ENCODE results near the gene BRD9. TPM values are rescaled to one million over a fixed set of nuclear protein-coding genes. Genes with fewer than 3 reads are reported as not detected.

BRD9 gene
- total and polyA plus RNA-seq, 2 experiments from 2014 or later: 17.8 to 20.3 TPM

DNA sequence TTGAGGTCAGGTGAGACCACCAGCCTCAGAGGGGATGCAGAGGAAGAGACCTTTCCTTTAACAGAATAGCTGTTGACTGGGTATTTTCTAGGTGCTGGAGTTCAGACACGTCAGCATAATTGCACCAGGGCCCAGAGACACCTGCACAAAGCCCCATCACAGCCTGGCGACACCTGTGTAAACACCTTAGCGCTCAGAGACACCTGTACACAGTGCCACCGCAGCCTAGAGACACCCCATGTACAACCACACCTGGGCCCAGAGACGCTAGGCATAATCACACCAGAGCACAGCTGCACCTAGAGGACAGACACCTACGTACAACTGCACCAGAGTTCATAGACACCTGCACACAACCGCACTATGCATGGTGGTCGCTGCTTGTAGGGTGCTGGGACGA lies 1.1 kb upstream of the BRD9 start:
- 85% methylated on average over 9 of the region's 9 CpGs for WGBS (ENCODE audit: low lambda C conversion rate, missing lambda C conversion rate)
- no peak for DNase-seq (ENCODE audit: low spot score)
- Histone ChIP-seq H4K20me1 (ENCODE audit: insufficient read depth, poor library complexity, severe bottlenecking) (no peaks in the 10 kb centered on the region), H3K4me3 (no peak overlapping the region), H3K4me2 (peak overlapping the region; percentile 98), H3K79me2 (peaks cover 37% of the 10 kb centered on the region), H3K27ac (no peak overlapping the region), H2AFZ (no peak overlapping the region), H3K9me2 (replicated peaks; ENCODE audit: insufficient read depth) (no peaks in the 10 kb centered on the region), H3K9me3 (ENCODE audit: low read depth) (no peaks in the 10 kb centered on the region), H3K27me3 (no peaks in the 10 kb centered on the region), H3K4me1 (ENCODE audit: insufficient read depth) (peaks cover 10% of the 10 kb centered on the region), H3K36me3 (replicated peaks; ENCODE audit: insufficient read depth, low read depth) (no peaks in the 10 kb centered on the region)
- no peak for TF ChIP-seq EZH2phosphoT487 (IDR thresholded peaks at IDR 0.05; ENCODE audit: low read depth, severe bottlenecking, unreplicated experiment)
- TF ChIP-seq, protein P1, sequence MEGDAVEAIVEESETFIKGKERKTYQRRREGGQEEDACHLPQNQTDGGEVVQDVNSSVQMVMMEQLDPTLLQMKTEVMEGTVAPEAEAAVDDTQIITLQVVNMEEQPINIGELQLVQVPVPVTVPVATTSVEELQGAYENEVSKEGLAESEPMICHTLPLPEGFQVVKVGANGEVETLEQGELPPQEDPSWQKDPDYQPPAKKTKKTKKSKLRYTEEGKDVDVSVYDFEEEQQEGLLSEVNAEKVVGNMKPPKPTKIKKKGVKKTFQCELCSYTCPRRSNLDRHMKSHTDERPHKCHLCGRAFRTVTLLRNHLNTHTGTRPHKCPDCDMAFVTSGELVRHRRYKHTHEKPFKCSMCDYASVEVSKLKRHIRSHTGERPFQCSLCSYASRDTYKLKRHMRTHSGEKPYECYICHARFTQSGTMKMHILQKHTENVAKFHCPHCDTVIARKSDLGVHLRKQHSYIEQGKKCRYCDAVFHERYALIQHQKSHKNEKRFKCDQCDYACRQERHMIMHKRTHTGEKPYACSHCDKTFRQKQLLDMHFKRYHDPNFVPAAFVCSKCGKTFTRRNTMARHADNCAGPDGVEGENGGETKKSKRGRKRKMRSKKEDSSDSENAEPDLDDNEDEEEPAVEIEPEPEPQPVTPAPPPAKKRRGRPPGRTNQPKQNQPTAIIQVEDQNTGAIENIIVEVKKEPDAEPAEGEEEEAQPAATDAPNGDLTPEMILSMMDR (IDR thresholded peaks at IDR 0.05; ENCODE audit: poor library complexity): no peak

DNA sequence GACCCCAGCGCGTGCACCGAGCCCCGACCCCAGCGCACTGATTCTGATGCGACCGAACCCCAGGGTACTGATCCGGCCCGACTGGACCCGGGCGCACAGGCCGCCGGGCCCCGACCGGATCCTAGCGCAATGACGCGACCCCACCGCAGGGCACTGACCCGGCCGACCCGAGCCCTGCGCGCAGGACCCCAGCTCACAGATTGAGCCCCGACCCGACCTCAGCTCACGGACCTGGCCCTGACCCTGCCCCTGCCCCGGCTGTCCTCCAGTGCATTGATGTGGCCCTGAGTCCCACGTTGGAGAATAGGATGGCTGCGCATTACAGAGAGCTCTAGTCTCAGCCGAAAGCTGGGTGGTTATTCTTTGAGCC lies 521 bp upstream of the BRD9 start:
- peak overlapping the region; percentile 98 for H3K4me2 ChIP-seq
- WGBS (ENCODE audit: low lambda C conversion rate, missing lambda C conversion rate): 2% methylated on average over 23 of the region's 31 CpGs
- H3K79me2 ChIP-seq: peaks cover 37% of the 10 kb centered on the region
- no peak for DNase-seq (ENCODE audit: low spot score)
- no peaks in the 10 kb centered on the region for H3K27me3 ChIP-seq
- TF ChIP-seq, protein P1 (IDR thresholded peaks at IDR 0.05; ENCODE audit: poor library complexity): no peak
- no peak for TF ChIP-seq EZH2 (IDR thresholded peaks at IDR 0.05; ENCODE audit: borderline replicate concordance)
- no peak for TF ChIP-seq EZH2phosphoT487 (IDR thresholded peaks at IDR 0.05; ENCODE audit: low read depth, severe bottlenecking, unreplicated experiment)
- H3K4me1 ChIP-seq (ENCODE audit: insufficient read depth): peaks cover 10% of the 10 kb centered on the region
- H3K4me3 ChIP-seq: peak overlapping the region; percentile 85
- no peak overlapping the region for H3K27ac ChIP-seq
- no peaks in the 10 kb centered on the region for H3K9me3 ChIP-seq (ENCODE audit: low read depth)
- H3K36me3 ChIP-seq (replicated peaks; ENCODE audit: insufficient read depth, low read depth): no peaks in the 10 kb centered on the region
- no peaks in the 10 kb centered on the region for H4K20me1 ChIP-seq (ENCODE audit: insufficient read depth, poor library complexity, severe bottlenecking)
- H3K9me2 ChIP-seq (replicated peaks; ENCODE audit: insufficient read depth): no peaks in the 10 kb centered on the region
- peak overlapping the region; percentile 89 for H2AFZ ChIP-seq

DNA sequence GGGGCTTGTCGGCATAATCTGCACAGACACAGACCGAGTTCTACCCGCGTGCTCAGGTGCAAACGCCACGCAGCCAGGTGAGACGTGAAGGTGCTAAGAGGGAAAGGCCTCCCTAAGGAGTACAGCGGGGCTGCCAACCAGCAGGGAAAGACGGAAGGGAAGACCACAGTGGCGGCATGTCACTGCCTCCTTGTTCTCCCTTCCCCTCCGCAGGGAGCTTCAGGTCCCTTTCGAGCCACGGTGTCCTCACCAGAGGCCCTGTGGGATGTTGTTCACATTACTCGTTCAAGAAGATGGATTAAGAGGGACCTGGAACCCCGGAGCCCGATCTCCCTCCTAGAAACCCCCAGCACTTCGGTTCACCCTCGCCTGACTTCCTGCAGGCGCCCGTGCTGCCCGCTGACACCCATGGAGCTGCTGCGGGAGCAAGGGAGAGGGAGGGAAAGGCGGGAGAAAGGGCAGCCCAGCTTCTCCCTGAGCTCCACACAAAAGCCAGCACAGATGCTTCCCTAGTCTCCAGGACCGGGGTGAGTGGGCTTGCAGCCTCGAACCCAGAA lies 686 bp downstream of the BRD9 start:
- WGBS (ENCODE audit: low lambda C conversion rate, missing lambda C conversion rate): 15% methylated on average over 24 of the region's 25 CpGs
- no peaks in the 10 kb centered on the region for H4K20me1 ChIP-seq (ENCODE audit: insufficient read depth, poor library complexity, severe bottlenecking)
- H3K36me3 ChIP-seq (replicated peaks; ENCODE audit: insufficient read depth, low read depth): no peaks in the 10 kb centered on the region
- peaks cover 39% of the 10 kb centered on the region for H3K79me2 ChIP-seq
- H3K27me3 ChIP-seq: no peaks in the 10 kb centered on the region
- H3K9me3 ChIP-seq (ENCODE audit: low read depth): no peaks in the 10 kb centered on the region
- DNase-seq (ENCODE audit: low spot score): peak; percentile 38
- peaks cover 10% of the 10 kb centered on the region for H3K4me1 ChIP-seq (ENCODE audit: insufficient read depth)
- peak overlapping the region; percentile 89 for H2AFZ ChIP-seq
- peak overlapping the region; percentile 98 for H3K4me2 ChIP-seq
- peak overlapping the region; percentile 99 for H3K27ac ChIP-seq
- no peaks in the 10 kb centered on the region for H3K9me2 ChIP-seq (replicated peaks; ENCODE audit: insufficient read depth)
- no peak for TF ChIP-seq EZH2 (IDR thresholded peaks at IDR 0.05; ENCODE audit: borderline replicate concordance)
- TF ChIP-seq EZH2phosphoT487 (IDR thresholded peaks at IDR 0.05; ENCODE audit: low read depth, severe bottlenecking, unreplicated experiment): no peak
- TF ChIP-seq, protein P1 (IDR thresholded peaks at IDR 0.05; ENCODE audit: poor library complexity): no peak
- peak overlapping the region; percentile 85 for H3K4me3 ChIP-seq
